Measurements from ENCODE around the gene BAAT.

DNA sequence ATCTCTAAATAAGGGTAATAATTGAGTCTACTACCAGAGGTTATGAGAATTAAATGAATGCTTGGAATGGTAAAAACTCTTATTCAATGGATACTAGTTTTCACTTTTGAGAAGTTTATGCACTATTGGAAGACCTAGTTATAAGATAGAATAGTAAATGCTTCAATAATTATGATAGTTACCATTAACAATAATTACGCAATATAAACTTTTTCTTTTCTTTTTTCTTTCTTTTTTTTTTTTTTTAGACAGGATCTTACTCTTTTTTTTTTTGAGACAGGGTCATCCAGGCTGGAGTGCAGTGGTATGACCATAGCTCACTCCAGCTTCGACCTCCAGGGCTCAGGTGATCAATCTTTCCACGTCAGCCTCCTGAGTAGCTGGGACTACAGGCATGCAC, 44.1 kb upstream of the BAAT start:
- TF ChIP-seq EZH2 (IDR thresholded peaks at IDR 0.05; ENCODE audit: low read length) = no peak
- TF ChIP-seq, protein P1, sequence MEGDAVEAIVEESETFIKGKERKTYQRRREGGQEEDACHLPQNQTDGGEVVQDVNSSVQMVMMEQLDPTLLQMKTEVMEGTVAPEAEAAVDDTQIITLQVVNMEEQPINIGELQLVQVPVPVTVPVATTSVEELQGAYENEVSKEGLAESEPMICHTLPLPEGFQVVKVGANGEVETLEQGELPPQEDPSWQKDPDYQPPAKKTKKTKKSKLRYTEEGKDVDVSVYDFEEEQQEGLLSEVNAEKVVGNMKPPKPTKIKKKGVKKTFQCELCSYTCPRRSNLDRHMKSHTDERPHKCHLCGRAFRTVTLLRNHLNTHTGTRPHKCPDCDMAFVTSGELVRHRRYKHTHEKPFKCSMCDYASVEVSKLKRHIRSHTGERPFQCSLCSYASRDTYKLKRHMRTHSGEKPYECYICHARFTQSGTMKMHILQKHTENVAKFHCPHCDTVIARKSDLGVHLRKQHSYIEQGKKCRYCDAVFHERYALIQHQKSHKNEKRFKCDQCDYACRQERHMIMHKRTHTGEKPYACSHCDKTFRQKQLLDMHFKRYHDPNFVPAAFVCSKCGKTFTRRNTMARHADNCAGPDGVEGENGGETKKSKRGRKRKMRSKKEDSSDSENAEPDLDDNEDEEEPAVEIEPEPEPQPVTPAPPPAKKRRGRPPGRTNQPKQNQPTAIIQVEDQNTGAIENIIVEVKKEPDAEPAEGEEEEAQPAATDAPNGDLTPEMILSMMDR (optimal IDR thresholded peaks at IDR 0.05 in 1 of 3, IDR thresholded peaks at IDR 0.05 in 1 of 3, conservative IDR thresholded peaks at IDR 0.05 in 1 of 3; ENCODE audit: extremely low read depth in 1 of 3, insufficient read depth in 2 of 3, low read length in 3 of 3) = no peak

All from keratinocyte (primary cell).